ENCODE results near the gene C14orf180. TPM values are rescaled to one million over a fixed set of nuclear protein-coding genes. Genes with fewer than 3 reads are reported as not detected.

C14orf180 gene
- total RNA-seq, 1 experiment from 2014 or later: not detected

- POLR2A ChIA-PET: no interaction called here
- CTCF ChIA-PET: interaction anchor here (0.9 to 1.3 kb wide), 2 partner anchors 88 to 483 kb away, joined by 3 read pairs; no protein-coding TSS in a partner anchor
- Mint-ChIP-seq H3K4me3 (no peak overlapping the region), H3K27me3 (ENCODE audit: low read depth) (no peaks in the 10 kb centered on the region), H3K4me1 (peaks cover 3% of the 10 kb centered on the region; the same call in 1 of the 2 replicates), H3K36me3 (no peaks in the 10 kb centered on the region), H3K27ac (no peak overlapping the region; the same call in 1 of the 2 replicates), H3K9me3 (no peaks in the 10 kb centered on the region)
- no peak for DNase-seq (ENCODE audit: low spot score)
- no peak for TF ChIP-seq ERG (CRISPR knock-in tag; IDR thresholded peaks at IDR 0.05)
- TF ChIP-seq ZNF121 (CRISPR knock-in tag; IDR thresholded peaks at IDR 0.05): no peak
- TF ChIP-seq ZNF425 (CRISPR knock-in tag; conservative IDR thresholded peaks at IDR 0.05): no peak
- no peak for TF ChIP-seq ETV6 (CRISPR knock-in tag; IDR thresholded peaks at IDR 0.05)
- TF ChIP-seq AR (CRISPR knock-in tag; IDR thresholded peaks at IDR 0.05): no peak
- TF ChIP-seq ZNF281 (CRISPR knock-in tag; IDR thresholded peaks at IDR 0.05): no peak
- no peak for TF ChIP-seq KAT7 (CRISPR knock-in tag; IDR thresholded peaks at IDR 0.05; ENCODE audit: borderline replicate concordance)
- TF ChIP-seq MLX (CRISPR knock-in tag; IDR thresholded peaks at IDR 0.05): no peak
- no peak for TF ChIP-seq NR2C2 (CRISPR knock-in tag; IDR thresholded peaks at IDR 0.05)
- ATAC-seq: no peak
Measured at GRCh38 chr14:104561124-104561557, 18.4 kb upstream of the C14orf180 start.

- TF ChIP-seq E2F1 (CRISPR knock-in tag; IDR thresholded peaks at IDR 0.05) (no peak), NR1H2 (CRISPR knock-in tag; IDR thresholded peaks at IDR 0.05) (no peak), PRRX2 (CRISPR knock-in tag; IDR thresholded peaks at IDR 0.05) (no peak), MYBL2 (CRISPR knock-in tag; IDR thresholded peaks at IDR 0.05) (no peak), ATF3 (CRISPR knock-in tag; conservative IDR thresholded peaks at IDR 0.05) (no peak)
- Mint-ChIP-seq H3K36me3 (no peaks in the 10 kb centered on the region), H3K4me1 (peaks cover 3% of the 10 kb centered on the region; the same call in 1 of the 2 replicates), H3K9me3 (no peaks in the 10 kb centered on the region), H3K27ac (peak overlapping the region; percentile 41; the same call in 1 of the 2 replicates), H3K27me3 (ENCODE audit: low read depth) (no peaks in the 10 kb centered on the region), H3K4me3 (no peak overlapping the region)
- ChIA-PET CTCF (interaction anchor here (0.6 to 1.3 kb wide), 7 partner anchors 52 to 484 kb away, joined by 3 to 4 read pairs (median 3); no protein-coding TSS in a partner anchor), POLR2A (no interaction called here)
- ATAC-seq (no peak), DNase-seq (ENCODE audit: low spot score) (no peak)
Measured at GRCh38 chr14:104561632-104562495, 17.7 kb upstream of the C14orf180 start.
